ENCODE data around the gene PSMC6.
"Not testable (repeated sequence)": the region's sequence is repeated elsewhere in the genome, so short reads cannot be mapped to it uniquely, and the experiment has no call there.

Gene PSMC6

DNA sequence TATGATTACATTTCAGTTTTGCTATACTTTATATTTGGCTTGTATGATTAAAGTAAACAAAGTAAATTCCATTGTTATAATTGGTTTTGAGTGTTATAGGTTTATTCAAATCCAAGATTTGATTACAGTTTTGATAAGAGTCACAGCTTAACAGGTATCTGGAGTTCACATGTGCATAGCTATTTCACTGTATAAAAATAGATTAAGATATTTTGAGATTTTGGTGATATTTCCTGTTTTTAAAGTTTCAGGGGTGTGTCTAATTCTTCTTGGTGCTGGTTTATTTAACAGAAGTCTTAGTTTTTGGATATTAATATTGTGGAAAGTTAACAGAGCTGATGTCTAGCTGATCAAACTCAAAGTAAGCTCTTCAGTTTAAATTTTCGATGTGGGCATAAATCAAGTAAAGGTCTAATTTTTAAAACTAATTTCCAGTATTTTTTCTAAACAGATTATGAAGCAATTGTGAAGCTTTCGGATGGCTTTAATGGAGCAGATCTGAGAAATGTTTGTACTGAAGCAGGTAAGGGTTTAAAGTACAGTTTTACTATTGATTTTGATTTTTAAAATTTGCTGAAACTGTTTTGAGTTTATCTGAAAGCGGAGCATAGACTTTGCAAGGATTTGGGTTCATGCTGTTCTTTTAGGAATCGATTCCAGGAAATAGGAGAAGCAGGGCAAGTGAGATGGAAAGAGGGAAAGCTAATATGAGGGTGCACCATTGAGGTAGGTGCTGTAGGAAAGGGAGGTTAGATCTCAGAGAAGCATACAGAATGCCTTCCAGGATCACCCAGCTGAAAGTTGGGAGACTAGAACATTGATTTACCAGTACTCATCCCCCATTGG lies 16.7 kb downstream of the PSMC6 start:
- DNase-seq (ENCODE audit: low read depth), result no peak

DNA sequence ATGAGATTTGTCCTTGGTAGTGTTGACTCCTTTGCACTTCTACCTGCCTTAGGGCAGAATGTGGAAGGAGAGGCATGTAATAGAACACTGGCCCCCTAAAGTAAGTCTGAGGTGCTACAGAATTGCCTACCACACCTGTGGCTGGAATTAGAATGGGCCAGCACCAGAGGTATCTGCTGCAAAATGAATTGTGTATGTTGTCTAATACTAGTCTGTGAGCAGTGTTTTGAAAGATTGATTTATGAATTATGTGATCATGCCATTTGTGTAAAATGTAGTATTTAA lies 17.3 kb downstream of the PSMC6 start:
- no peak for DNase-seq (ENCODE audit: low read depth)

DNA sequence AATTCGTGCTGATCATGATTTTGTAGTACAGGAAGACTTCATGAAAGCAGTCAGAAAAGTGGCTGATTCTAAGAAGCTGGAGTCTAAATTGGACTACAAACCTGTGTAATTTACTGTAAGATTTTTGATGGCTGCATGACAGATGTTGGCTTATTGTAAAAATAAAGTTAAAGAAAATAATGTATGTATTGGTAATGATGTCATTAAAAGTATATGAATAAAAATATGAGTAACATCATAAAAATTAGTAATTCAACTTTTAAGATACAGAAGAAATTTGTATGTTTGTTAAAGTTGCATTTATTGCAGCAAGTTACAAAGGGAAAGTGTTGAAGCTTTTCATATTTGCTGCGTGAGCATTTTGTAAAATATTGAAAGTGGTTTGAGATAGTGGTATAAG lies 20.5 kb downstream of the PSMC6 start:
- DNase-seq (ENCODE audit: low read depth), result not testable (repeated sequence)

DNA sequence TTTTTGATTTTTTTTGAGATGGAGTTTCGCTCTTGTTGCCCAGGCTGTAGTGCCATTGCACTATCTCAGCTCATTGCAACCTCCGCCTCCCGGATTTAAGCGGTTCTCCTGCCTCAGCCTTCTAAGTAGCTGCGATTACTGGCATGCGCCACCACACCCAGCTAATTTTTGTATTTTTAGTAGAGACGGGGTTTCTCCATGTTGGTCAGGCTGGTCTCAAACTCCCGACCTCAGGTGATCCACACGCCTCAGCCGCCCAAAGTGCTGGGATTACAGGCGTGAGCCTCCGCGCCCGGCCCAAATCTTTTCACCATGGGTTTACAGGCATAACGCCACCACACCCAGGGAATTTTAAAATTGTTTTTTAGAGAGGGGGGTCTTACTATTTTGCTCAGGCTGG lies 22.0 kb downstream of the PSMC6 start:
- not testable (repeated sequence) for DNase-seq (ENCODE audit: low read depth)

DNA sequence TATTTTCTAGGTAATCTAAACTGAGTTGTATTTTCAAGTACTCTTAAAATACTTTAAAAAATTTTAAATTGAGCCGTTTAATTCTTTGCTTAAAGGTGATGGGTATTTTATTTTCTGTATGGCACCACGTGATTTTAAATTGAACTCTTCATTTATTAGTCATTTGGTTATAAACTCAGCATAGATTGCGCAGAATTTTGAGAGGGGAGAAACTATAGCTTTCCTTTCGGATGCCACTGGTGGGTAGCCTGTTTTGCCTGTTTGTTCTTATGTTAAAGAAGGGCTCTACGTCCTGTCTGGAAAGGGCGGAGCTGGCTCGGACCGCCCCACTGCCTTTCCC lies 22.6 kb downstream of the PSMC6 start:
- DNase-seq (ENCODE audit: low read depth), result no peak

DNA sequence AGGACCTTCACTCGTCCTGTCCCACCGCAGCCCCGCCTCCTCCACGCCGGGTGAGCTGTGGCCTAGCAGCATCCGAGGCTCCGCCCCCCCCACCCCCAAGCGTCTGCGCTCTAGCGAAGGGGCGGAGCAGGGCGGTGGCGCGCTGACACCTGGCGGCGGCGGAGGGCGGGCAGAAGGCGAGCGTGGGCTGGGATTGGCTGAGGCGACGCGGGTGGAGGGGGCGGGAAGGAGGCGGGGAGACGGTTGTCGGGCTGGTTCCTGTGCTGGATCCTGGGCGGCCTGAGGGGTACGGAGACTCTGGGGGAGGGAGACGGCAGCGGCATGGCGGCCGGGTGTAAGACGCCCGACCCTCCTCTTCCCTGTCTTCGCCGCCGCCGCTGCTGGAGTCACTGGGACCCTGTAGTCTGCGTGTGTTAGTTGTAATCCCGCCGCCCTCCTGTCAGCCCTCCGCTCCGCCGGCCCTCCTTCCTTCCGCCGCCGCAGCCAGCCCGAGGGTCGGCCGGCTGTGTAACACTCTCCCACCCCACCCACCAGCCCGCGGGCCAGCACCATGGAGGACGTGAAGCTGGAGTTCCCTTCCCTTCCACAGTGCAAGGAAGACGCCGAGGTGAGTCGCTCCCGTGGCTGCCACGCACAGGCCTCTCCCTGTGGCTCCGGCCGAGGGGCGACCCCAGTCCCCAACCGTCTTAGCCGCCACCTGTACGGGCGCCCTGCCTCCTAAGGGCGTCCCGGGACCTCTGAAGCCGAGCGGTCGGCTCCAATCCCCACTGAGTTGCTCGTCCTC lies 23.1 kb downstream of the PSMC6 start, which contains the start of gene STYX:
Gene STYX, plus strand, starts transcription at position 242 of the 784 bp plus-strand sequence. Its CDS starts 309 bp downstream, at position 551.
- peak; percentile 99 for DNase-seq (ENCODE audit: low read depth)

DNA sequence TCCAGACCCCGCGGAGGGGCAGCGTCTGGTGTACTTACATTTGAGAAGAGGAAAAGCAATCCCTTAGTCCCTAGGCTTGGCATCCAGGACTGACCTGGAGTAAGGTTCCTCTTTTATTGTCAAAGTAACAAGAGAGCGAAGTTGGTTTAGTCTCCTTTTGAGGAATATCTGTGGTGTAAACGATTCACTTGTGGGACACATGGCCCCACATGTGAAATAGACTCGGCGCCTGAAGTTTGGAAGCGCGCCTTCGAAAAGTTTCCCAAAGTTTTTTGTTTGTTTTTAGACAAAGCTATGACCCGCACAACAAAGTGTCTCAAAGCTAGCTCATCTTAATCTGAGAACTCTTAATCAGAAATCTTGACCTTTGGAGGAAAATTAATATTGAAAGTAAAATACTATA lies 23.7 kb downstream of the PSMC6 start:
- peak; percentile 56 for DNase-seq (ENCODE audit: low read depth)

DNA sequence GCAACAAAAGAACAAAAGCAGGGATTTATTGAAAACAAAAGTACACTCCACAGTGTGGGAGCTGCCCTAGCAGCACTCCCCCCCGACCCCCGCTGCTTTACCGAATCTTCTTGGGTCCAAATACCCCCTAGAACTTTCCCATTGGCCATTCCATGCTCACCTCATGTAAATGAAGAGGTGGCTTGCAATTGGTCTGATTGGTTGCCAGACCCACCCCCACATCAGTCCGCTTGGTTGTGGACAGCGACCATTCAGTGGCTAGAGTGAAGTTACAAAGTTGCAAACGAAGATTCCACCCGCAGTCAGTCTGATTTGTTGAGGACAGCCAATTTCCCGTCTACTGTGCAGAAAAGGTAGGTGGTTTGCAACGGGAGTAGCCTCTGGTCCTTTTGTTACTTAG lies 26.8 kb downstream of the PSMC6 start:
- no peak for DNase-seq (ENCODE audit: low read depth)

DNA sequence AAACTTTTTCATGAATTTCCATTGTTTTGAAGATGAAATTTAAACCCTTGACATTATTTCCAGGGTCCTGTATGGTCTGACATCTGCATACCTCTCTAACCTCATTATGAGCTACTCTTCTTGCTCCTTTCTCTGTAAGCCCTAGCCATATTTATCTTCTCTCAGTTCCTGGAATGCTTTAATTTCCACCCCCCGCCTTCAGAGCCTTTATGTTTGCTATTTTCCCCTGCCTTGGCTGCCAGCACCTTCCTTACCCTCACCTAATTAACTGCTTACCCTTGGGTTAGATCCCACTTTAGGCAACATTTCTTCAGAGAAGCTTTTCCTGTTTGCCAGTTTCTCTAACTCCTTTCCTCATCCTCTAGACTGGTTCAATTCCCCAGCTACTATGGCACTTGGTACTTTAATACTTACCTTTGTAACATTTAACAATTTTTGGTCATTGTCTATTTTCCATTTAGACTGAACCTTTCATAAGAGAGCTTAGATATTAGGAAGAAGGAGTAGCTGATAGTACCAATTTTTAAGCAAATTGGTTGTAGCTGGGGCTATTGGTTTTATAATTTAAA lies 29.0 kb downstream of the PSMC6 start:
- DNase-seq (ENCODE audit: low read depth), result no peak

DNA sequence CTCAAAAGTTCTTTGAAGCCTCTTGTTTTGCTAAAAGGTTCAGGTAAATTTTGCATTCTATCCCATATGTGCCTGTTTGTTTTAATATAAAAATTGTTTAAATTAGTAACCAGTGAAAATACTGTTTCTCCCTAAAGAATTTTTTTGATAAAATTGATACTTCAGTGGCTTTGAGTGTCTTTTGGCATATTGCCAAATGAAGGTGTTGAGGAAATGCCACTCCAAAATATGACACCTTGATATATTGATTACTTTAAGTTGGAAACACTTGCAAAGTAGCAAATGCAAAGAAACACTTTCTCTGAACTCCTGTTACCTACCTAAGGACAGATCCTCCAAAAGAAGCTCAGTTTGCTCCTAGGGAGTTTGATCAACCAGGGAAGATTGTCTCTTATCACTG lies 31.4 kb downstream of the PSMC6 start:
- DNase-seq (ENCODE audit: low read depth), result no peak

DNA sequence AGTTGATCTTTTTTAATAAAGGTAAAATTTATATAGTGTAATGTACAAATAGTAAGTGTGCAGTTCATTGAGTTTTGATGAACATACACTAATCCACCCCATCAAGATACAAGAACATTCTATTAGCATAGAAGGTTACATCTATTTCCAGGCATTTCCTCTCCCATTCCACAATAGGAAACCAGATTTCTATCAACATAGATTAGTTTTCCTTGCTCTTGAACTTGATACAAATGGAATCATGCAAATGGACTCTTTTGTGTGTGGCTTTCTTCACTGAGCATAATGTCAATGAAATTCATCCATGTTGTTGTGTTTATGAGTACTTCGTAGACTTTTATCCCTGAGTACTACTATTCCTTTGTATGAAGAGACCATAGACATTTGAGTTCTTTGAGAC lies 33.8 kb downstream of the PSMC6 start:
- no peak for DNase-seq (ENCODE audit: low read depth)

DNA sequence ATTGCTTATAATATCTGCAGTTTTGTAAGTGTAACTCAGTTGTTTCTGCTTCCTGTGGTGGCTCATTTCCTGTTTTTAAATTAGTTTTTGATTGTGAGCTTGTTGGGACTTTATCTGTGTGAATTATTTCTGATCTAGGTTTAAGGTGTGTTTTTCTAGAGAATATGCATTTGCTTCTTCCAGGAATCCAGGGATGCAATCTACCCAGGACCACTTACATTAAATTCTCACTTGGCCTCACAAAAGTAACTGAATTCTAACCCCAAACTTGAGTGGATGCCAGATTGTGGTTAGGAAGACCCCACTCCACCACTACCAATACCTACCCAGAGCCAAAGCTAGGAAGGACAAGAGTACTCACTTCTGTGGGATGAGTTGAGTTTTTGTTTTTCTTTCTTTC lies 34.9 kb downstream of the PSMC6 start:
- no peak for DNase-seq (ENCODE audit: low read depth)

DNA sequence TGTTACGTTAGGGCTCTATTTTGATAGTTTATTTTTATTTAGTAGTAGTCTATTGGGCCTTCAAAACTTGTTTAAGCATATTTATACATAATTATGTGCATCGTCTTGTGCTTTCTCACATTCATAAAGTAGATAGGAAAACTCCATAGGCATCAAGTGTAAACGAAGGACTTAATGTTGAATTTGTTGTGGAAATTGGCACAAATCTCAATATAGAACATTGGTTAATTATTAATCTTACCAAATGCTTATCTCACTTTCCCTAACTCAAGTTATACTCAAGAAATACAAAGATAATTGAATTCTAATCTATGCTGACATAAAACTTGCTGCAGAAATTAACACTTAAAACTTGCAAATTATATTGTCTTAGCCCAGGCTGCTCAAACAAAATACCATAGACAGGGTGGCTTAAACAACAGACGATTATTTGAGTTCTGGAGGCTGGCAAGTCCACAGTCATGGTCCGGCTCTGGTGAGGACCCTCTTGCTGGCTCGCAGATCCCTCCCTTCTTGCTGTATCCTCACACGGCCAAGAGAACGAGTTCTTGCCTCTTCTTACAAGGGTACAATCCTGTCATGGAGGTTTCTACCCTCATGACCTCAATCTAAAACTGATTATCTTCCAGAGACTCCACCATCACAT lies 41.8 kb downstream of the PSMC6 start:
- no peak for DNase-seq (ENCODE audit: low read depth)

DNA sequence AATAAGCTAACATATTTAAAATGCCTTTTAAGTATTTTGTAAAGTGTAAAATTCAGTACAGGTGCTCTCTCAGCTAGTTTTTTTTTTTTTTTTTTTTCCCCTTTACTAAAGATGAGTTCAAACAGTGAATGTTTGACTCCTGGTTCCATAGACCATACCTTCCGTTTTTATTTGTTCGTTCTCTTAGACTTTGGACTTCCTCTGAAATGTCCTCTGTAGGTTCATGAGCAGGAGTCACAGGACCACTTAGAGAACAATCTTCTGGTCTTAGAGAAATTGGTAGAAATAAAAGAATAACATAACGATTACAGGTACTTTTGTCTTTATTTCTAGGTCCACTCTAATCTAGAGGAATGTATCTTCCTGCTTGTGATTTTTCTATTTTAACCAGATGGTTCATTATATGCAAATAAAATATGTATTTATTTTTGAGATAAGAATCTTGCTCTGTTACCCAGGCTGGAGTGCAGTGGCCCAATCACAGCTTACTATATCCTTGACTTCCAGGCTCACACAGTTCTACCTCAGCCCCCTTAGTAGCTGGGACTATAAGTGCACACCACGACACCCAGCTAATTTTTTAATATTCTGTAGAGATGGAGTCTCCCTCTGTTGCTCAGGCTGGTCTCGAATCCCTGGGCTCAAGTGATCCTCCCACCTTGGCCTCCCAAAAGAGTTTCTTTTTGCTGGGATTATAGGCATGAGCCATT lies 48.8 kb downstream of the PSMC6 start:
- DNase-seq (ENCODE audit: low read depth), result no peak

DNA sequence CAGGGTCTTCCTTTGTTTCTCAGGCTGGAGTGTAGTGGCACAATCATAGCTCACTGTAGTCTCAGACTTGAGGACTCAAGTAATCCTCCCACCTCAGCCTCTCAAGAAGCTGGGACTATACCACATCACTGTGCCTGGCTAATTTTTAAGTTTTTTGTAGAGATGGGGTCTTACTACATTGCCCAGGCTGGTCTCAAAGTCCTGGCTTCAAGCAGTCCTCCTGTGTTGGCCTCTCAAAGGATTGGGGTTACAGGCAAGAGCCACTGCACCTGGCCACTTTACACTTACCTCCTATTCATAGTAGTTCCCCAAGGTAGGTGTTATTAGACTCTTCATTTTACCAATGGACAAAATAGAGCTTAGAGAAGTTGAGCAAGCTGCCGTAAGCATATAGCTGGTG lies 52.1 kb downstream of the PSMC6 start:
- no peak for DNase-seq (ENCODE audit: low read depth)

DNA sequence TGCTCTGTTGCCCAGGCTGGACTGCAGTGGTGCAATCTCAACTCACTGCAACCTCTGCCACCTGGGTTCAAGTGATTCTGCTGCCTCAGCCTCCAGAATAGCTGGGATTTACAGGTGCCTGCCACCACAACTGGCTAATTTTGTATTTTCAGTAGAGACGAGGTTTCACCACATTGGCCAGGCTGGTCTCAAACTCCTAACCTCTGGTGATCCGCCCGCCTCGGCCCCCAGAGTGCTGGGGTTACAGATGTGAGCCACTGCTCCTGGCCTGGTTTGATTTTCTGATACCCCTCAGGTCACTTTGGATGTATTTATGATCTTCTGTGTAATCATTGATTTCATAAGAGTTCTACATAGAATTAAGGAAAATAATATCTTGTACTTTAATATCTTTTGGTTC lies 55.9 kb downstream of the PSMC6 start:
- not testable (repeated sequence) for DNase-seq (ENCODE audit: low read depth)

DNA sequence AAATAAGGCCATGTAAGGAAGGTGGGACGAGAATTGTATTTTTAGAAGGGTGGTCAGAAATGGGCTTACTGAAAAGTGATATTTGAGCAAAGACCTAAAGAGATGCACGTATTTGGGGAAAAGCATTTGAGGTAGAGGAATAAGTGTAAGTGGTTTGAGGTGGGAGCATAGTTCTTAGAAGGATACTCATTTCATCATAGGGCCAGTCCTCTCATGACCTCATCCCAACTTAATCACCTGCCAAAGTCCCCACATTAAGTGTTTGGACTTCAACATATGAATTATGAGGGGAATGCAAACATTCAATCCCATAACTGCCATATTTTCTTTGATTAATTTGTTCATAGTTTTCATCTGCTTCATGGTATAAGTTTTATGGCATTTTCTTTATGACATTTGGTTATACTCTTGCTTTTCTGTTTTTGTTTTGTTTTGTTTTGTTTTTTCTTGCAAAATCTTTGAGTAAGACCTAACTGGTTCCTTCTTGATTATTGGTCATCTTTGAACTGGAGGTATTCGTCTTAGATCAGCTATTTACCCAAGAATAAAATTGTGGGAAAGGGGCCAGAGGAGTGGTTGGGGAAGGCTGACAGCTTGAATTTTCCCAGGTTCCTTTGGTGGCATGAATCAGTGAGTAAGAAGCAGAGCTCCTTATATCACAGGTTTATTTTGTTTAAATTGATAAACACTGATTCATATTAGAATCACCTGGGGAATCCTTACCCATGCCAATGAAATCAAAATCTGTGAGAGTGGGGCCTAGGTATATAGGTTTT lies 60.2 kb downstream of the PSMC6 start:
- DNase-seq (ENCODE audit: low read depth), result no peak

DNA sequence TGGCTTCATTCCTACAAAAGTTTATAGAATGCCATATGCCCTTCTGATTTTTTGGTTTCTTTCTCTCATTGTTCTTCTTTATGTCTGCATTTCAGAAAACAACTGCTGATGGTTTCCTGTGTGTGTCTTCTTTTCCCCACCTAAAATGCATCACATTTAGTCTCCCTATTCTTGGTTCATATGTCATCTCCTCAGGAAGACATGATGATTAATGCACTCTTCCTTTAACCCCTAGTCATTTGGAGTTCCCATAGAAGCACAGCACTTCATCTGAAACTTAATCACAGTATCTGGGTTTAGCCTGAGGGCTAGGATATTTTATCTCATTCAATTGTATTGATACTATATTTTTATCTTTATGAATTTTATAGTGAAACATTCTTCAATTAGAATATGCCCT lies 62.9 kb downstream of the PSMC6 start:
- peak; percentile 54 for DNase-seq (ENCODE audit: low read depth)

DNA sequence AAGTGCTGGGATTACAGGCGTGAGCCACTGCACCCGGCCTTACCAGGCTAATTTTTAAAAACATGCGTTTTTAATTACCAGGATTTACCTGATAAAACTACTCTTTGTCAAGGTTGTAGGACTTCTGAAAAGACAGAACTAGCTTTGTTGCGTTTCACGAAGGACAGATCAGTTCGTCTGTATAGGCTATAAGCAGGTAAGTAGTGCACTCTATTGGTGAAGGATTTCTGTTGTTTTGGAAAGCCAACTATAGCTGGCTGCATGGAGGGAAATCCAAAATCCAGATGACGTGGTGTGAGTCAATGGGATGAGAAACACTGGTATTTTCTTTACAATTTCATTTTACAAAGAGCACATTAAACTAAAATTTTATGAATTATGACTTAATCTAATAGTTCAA lies 69.8 kb downstream of the PSMC6 start:
- DNase-seq (ENCODE audit: low read depth), result no peak
